HG03097 (cell line): ENCODE results near the gene CPVL.

Source experiments
- ATAC-seq: cut with Tn5 transposase; IDR thresholded peaks from one replicate; pipeline ENCODE4 v1.9.1; 2021; ENCODE audit not compliant: unreplicated experiment, low FRiP score

Gene CPVL

GRCh38 chr7:28984217-28984616, 162.1 kb downstream of the CPVL start:
- ATAC-seq, result no peak

DNA sequence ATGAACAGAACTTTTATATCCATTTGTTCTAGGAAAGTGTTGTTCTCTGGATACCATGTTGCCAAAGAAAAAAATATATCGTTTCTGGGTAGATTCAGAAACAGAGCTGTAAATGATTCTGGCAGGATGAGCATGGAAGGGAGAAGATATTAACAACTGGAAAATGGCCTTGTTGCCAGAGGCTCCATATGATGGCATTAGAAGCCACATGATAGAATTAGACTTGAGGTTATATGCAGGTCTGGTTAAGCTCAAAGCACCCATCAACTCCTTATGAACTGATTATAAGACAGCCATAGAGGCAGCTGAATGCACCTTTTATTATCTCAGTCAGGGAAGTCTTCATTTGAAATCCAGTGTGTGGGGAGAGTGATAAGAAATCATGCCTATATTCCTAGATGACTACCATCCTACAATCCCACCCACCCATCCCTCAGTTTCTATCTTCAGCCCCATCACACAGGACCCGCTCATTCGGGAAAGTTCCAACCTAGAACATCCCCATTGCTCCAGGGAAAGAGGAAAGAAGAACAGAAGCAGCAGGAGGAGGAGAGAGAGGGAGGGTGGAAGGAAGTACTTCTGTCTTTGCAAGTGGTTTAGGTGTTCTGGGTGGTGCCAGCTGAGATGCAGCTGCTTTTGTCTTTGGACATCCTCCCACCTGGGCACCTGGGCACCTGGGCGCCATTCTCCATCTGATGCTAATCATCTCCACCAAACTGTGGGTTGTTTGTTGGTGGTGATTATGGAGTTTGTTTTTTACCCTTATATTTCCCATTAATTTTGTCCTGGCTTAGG, 162.7 kb downstream of the CPVL start:
- no peak for ATAC-seq

DNA sequence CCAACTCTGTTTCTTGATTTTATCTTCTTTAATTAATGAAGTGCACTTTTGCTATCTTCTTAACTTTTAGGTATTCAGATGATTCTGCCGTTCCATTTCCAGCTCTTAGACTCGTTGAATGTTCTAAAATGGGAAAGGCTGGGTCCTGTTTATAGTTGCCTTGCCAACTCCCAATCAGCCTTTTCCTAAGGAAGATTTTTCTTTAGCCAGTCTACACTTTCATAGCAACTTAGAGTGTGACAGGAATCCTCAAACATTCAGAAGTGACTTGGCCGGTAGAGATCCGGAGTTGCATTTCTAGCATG, 165.2 kb downstream of the CPVL start:
- no peak for ATAC-seq

GRCh38 chr7:28980451-28981160, 165.7 kb downstream of the CPVL start:
- no peak for ATAC-seq

GRCh38 chr7:28979776-28980175, 166.6 kb downstream of the CPVL start:
- no peak for ATAC-seq

GRCh38 chr7:28977881-28978280, 168.5 kb downstream of the CPVL start:
- no peak for ATAC-seq

DNA sequence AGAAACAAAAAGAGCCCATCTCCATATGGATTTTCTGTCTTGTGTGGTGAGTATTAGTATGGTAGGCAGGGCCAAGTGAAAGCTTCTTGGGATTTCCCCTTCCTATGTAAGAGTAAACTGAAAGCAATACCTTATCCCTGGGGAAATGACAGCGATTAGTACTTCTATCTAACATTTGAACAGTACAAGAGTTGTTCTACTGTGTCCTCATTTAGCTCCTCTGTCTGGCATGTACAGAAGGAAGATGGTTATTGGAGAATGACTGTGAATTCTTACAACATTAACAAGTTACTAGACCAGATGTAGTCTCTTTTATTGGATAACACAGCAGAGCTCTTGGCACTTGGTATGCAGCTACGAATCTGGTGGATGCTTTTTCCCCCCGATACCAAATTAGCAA, 170.3 kb downstream of the CPVL start:
- no peak for ATAC-seq

DNA sequence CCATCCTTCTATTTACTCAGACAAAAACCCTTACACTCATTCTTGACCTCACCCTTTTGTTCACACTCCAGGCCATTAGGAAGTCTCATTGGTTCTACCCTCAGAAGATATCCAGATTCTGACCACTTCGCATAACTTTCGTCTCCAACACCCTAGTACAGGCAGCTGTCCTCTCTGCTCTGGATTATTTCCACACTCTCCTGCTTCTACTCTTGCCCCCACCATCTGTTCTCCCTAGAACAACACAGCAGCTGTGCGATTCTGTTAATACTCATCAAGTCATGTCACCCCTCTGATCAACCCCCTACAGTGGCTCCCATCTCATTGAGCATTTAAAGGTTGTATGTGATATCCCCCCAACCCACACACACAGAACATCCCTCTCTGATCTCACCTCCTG, 172.7 kb downstream of the CPVL start:
- no peak for ATAC-seq

DNA sequence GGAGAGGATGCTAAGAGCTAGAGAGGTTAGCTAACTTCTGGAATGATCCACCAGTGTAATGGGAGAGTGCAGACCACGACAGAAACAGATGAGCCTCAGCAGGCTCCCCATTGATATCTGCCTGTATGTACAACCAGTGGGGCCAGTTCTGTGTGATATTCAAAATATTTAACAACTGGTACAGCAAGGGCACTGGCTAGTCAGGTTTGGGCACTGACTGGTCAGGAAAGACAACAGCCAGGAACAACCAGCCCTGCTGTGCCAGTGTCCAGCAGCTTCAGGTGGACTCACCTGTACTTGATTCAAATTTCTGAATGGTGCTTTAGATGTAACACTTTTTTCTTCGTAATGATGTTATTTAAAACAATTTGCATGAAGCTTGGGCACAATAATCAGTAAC, 182.3 kb downstream of the CPVL start:
- ATAC-seq, result no peak

DNA sequence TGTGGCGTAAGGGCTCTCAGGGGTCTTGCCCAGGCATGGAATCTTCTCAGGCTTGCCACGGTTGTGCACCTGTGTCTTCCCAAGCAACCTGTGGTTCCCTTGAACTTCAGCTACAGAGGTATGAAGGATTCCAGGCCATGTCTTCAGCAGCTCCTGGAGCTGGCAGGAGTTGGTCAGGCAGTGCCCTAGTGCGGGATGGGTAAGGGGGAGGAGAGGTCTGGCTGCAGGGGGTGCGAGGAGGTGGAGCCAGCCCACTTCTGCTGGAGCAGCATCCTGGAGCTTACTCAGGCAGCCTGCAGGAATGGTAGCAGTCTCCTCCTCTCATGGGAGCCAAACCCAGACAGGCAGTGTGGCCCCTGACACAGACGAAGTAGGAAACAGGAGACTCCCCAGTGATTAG, 184.4 kb downstream of the CPVL start:
- no peak for ATAC-seq

- ATAC-seq, result no peak
Observed at GRCh38 chr7:28960071-28960840, 186.1 kb downstream of the CPVL start.

DNA sequence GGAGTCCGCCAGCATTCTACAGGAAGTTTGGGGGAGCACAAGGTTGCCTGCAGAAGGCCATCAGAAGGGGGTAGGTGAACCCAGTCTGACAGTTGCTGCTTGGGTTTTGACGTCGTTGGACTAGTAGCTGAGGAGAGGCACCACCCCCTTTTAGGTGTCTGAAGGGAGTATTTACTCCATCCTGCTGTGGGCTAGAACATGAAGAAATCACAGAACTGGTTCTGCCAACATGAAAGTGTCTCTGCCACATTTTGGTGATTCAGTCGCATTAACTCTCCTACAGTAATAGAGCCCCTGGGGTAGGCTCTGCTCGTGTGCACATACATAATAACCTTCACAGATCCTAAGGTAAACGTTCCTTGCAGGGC, 187.4 kb downstream of the CPVL start:
- ATAC-seq, result no peak

GRCh38 chr7:28958235-28958979, 187.9 kb downstream of the CPVL start, which contains the start of gene TRIL:
Gene TRIL, minus strand, starts transcription at chr7:28958330. Its CDS starts 284 bp downstream, at chr7:28958046.
- ATAC-seq, result no peak

GRCh38 chr7:28957751-28958234, 188.5 kb downstream of the CPVL start:
- no peak for ATAC-seq

DNA sequence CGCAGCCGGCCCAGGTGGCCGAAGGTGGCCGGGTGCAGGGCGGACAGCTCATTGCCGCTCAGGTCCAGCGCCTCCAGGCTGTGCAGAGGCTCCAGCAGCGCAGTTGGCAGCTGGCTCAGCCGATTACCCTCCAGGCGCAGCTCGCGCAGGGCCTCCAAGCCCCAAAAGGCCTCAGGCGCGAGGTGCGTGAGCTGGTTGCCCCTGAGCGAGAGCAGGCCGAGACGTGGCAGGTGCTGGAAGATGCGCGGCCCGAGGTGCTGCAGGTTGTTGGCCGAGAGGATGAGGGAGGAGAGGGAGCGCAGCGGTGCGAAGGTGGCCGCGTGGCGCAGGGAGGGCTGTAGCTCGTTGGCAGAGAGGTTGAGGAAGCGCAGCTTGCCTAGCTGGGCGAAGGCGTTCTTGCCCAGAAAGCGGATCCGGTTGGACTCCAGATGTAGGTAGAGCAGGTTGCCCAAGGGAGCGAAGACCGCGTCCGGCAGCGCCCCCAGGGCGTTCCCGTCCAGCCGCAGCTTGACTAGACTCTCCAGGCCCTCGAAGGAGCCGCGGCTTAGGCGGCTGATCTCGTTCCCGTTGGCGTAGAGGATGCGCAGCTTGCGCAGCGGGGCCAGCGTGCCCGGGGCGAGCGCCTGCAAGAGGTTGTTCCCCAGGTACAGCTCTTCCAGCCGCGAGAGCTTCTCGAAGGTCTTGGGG, 189.1 kb downstream of the CPVL start:
- no peak for ATAC-seq

GRCh38 chr7:28956608-28957063, 189.7 kb downstream of the CPVL start:
- no peak for ATAC-seq

DNA sequence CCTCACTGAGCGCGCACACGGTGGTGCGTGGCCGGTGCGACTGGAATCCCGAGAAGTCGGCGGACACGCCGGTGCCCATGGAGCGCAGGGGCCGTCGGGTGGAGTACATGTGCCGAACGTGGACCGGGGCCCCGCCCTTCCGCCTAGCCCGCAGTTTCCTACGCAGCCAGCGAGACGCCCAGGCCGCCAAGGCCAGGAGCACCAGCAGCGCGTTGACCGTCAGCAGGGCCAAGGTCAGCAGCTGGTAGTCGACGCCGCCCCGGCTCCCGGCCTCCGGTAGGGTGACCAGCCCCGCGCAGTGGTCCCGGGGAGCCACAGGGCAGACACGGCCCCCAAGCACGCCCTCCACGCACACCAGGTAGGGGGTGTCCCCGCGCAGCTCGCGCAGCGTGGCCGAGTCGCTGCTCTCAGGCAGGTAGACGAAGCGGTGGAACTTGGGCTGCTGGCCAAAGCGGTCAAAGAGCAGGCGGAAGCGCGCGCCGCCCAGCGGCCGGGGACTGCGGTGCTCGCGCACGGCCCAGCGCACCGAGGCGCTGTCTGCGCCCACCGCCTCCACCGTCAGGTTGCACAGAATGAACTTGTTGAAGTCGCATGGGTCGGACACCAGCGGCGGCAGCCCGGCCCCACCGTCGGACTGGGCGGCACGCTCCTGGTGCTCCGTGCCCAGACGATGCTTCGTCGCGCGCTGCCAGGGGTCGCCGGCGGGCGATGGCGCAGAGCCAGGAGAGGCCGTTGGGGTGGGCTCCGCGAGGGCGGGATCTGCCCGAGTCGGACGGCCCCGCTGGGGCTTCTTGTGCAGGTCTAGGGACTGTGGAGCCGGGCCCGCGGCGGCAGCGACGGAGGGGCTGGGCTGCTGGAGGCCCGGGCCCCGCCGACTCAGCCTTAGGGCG, 190.4 kb downstream of the CPVL start:
- no peak for ATAC-seq

GRCh38 chr7:28955356-28955717, 191.0 kb downstream of the CPVL start:
- no peak for ATAC-seq

GRCh38 chr7:28954946-28955345, 191.4 kb downstream of the CPVL start:
- ATAC-seq, result no peak
